COLO668 (cell line): ENCODE data around the gene MYB.

Source experiments
- DNase-seq: peaks from one replicate; lab custom pipeline; 2025; ENCODE audit not compliant: unreplicated experiment; lab: John Stamatoyannopoulos, UW

MYB gene

DNA sequence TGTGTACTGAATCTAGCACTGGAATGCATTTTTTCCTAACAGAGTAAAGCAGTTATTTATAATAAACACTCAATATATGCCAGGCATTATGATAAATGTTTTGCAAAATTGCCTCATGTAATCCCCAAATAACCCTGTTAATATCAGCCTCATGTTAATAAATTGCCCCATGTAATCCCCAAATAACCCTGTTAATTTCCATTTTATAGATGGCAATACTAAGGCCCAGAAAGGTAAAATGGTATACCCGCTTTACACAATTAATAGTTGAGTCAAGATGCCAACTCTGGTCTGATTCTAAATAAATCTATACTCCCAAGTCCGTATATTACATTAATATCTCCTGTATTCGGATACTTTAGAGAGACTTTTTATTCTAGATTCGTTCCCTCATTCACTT is 6.3 kb downstream of the MYB start:
- no peak for DNase-seq

DNA sequence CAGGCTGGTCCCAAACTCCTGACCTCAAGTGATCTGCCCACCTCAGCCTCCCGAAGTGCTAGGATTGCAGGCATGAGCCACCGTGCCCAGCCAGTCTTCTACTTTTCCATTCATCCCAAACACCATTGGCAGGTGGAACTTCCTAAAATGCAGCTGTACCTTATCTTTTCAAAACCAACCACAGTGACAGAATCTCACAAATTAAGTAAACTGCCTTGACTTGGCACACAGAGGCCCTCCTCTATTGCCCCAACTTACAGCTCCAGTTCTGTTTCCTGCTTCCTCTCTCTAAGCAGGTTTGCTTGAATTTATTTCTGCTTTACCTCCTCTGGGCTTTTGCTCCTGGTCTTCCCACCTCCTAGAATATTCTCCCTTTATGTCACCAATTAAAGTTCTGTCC is 7.6 kb downstream of the MYB start:
- DNase-seq = no peak

DNA sequence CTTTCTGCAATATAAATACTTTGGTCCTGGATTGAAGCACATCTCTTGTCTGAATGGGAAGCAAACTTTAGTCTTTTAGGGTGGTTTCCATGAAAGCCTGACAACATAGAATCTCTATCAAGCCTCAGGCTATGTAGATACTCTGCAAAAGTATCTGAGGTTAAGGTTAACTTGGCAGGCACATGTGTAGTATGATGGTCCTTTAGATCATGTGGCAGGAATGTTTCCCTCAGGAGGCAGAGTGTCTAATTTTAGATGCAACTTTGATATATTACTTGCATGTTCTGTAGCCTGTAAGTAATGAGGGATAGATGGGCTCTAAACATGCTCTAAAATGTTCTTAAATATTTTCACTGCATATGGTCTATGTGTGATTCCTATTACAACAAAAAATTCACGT is 8.2 kb downstream of the MYB start:
- DNase-seq = no peak

DNA sequence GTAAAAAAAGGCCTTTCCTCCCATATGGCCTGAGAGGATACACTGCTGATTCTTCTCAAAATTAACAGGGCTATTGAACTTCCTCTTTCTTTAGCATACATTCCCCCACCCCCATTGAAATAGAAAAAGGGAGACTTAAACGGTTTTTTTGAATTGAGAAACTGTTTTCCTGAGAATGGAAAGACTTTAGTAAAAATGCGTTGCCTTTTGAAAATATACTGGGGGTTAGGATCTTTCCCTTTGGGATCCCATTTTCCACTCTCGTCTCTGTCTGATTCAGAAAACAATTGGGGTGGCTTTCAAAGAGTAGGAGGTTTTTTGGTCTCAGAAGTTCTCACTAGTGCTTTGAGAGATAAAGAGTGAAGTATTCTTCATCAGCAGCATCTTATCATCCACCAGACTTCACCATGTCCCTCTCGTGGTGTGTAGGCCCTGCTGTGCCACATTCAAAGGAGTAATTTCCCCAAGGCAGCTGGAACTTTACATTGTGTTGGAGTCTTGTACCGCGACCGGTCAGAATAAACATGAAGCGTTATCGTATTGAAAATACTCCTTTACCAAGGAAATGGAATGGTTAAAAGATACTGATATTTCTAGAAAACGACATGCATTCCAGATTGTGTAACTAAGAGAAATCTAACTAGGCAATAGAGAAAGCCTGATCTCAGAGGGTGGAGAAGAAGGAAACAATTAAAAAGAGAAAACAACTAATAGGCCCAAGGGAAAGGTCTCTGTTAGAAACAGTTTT is 10.6 kb downstream of the MYB start:
- no peak for DNase-seq

DNA sequence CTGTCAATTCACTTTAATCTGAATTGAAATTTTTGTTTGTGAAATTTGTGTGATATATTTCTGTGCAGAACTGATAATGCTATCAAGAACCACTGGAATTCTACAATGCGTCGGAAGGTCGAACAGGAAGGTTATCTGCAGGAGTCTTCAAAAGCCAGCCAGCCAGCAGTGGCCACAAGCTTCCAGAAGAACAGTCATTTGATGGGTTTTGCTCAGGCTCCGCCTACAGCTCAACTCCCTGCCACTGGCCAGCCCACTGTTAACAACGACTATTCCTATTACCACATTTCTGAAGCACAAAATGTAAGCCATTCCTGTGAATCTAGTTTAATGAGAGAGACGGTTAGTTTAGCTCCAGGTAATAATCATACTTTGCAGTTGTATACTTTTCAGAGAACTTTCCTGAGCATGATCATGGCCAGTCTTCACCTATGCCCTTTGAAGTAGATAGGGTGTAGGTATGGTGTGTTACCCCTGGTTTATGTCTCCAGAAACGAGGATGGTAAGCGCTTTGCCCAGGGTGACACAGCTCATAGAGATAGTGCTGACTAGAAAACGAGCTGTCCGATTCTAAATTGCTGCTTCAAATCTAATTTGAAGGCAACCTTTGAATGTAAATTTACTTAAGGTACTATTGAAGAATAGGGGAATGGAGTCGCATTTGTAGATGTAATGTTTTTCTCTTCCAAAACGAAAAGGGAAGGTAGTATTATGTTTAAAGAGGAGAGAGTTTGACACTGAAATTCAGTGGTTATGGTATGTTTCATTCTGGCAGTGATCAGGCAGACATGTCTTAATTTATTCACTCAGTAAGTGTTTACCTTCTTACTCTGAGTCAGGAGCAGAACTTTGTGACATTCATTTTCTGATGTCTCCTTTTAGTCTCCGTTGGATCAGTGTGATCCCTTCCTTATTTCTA is 11.4 kb downstream of the MYB start:
- DNase-seq = no peak

DNA sequence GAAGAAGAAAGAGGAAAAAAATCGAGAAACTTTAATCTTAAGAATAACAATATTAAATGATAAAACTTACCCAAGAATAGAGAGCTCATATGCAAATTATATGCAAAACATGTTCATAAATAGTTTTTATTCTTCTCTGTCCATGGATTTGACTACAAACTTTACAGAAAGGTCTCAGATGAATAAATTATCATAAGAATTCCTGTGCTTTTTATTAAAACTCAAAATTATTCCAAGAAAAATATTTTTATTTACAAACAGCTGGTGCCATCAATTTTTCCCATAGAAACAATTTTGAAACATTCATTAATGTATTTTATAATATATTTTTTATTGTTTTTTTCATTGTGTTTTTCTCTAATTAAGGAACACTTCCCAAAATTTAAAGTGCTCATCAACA is 12.1 kb downstream of the MYB start:
- DNase-seq = no peak

DNA sequence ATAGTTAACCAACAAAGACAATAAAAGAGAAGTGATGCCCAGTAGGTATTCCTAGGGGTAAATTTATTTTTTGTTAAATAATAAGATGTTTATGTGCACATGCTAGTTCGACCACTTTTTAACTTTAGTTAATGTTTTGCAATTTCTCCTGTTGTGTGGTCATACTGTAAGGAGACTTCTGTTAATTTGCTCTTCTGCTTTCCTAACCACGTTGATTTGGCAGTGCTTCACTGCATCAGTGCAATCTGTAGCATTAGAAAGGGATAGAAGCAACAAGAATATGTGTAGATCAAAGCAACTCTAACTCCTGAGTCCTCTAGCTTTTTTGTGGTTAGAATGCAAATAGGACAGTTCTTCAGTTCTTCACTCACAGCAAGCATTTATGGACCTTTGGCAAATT is 13.9 kb downstream of the MYB start:
- no peak for DNase-seq

DNA sequence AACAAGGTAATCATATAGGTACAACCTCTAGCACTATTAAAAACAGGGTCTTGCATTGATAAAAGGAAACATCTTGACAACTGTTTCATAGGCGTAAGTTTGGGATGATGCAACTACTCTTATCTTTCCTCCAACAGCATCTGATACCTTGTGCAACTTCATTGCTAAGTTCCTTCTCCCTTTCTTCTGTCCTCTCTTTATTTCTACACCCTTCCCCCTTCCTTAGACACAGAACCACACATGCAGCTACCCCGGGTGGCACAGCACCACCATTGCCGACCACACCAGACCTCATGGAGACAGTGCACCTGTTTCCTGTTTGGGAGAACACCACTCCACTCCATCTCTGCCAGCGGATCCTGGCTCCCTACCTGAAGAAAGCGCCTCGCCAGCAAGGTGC is 14.4 kb downstream of the MYB start:
- DNase-seq = no peak

DNA sequence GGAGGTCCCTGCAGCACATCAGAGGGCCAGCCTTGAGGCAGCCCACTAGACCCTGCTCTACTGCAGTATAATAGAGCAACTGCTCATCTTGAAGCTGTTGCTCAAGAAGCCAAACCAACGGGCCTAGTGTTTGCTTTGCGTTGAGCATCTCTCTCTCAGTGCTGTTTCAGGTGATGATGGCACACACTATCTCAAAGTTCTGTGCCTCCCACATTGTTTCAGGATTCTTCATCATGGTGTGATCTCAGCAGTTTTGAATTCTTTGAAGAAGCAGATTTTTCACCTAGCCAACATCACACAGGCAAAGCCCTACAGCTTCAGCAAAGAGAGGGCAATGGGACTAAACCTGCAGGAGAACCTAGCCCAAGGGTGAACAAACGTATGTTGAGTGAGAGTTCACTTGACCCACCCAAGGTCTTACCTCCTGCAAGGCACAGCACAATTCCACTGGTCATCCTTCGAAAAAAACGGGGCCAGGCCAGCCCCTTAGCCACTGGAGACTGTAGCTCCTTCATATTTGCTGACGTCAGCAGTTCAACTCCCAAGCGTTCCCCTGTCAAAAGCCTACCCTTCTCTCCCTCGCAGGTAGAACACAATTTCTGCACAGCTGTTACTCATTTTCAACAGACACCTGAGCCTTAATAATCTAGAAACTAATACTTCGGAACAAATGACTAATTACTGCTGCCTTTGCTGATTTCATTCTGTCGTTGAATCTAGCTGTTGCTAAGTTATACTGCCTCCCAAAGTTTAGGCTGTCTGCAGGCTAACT is 15.8 kb downstream of the MYB start:
- no peak for DNase-seq

DNA sequence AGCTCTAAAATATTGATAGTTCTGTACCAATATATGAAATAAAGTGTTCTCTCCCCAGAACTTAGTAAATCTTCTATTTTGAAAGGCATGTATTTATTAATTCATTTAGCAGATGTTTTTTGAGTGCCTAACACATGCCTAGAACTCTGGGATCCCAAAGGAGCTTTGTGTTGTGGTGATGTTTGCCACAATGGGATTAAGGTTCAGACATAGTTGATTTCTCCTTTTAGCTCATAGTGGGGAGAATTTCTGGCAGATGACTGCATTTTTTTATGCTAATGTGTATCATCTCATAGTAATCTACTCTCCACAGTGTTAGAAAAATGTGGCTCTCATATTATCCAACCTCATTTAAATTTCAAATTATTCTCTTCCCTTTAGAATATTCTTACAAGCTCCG is 21.7 kb downstream of the MYB start:
- DNase-seq = no peak

DNA sequence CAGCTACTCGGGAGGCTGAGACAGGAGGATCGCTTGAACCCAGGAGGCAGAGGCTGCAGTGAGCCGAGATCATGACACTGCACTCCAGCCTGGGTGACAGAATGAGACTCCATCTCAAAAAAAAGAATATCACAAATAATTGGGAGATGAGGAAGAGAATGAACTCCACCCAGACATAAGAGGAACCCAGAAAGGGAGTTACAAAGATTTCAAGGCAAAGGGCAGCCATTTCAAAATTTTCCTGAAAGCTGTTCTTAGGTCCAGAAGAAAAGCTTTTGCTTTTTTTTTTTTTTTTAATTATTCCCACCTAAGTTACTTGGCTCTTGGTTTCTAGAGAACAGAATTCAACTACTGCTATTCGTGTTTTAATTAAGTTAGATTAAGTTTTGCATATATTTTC is 23.8 kb downstream of the MYB start:
- DNase-seq = no peak

DNA sequence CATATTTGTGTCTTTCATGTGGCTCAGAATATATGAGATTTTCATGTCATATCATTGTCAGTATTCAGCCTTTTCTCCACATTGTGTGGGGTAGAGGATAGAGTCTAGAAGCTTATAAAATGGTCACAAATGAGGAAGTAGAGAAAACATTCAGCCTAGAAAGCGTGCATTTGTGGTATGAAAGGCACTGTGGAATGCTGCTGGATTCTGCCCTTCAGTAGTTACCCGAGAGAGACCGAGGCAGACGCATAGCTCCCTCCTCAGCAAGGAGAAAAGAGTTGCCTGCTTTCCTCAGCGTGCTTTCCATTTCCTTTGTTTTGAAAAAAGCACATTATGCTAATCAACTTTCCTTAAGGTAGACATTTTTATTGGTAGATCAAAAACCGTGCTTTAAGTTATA is 28.7 kb downstream of the MYB start:
- no peak for DNase-seq

DNA sequence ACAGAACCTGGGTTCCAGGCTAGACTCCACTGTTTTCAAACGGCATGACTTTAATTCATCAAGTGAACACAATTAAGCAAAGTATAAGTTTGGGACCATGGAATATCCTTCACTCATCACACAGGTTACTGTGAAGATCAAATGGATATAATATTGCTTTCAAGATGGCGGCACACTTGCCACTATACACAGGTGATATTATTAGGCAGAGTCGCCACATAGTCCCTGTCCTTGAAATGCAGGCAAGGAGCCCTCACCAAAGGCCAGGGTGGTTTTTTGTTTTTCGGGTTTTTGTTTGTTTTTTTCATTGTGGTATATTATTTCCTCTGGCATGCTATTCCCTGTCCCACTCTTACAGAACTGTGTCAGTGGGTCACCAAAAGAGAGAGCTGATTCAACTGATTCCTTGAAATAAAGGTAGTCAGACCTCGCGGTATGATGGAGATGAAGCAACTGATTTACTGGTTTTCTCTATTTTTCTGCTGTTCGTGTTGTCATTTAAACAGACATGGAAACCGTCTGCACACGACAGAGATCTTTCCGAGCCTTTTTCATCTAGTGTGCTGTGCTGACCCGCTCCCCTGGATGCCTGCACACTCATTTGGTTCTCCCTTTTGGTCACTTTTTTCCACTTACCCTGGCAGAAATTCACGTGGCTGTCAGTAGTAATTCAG is 29.7 kb downstream of the MYB start:
- DNase-seq = no peak

DNA sequence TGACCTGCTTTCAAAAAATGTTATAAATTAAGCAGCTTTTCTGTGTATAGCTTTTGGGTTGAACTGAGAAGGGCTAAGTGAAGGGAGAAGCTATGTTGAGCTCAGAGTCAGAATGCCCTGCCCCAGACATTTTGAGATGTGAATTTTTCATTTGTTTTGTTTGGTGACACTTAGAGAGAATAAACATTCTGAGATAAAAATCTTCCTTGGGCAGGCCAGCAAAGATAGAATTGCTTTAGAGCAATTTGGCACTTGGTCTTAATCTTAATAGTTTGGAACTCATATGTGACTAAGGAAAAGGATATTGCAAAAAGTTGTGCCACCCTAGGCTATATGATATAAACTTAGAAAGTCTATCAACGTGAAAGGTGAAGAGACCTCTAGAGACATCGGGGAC is 30.2 kb downstream of the MYB start:
- DNase-seq = no peak

DNA sequence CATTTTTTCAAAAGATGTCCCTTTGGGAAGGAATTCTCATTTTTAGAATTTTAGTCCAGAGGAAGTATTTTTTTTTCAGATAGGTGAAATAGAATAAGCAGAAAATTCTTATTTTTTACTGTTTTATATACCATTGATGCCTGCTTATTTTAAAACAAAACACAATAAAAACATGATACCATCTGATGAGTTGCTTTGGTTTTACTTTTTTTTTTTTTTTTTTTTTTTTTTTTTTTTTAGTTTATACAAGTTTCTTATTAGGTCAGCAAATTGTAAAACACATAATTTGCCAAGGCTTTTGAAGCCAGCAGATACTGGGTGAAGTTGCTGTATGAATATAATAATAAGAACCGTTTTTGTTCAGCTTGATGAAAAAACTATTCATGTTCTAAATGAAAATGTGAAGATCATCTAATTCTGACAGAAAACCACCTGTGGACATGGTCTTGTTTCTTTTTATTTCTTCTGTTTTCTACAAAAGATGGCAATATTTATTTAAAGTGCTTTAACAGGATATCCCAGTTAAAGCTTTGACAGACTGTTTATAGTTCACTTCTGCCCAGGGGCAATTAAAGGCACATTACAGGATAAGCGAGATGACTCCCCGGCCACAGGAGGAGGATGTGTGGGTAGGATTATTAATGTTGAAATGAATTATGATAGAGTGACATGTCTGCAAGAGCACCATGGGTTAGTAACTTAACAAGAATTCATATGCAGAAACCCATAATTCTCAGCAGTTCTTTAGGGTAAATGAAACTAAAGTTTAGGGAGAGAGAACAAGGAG is 31.1 kb downstream of the MYB start:
- no peak for DNase-seq

DNA sequence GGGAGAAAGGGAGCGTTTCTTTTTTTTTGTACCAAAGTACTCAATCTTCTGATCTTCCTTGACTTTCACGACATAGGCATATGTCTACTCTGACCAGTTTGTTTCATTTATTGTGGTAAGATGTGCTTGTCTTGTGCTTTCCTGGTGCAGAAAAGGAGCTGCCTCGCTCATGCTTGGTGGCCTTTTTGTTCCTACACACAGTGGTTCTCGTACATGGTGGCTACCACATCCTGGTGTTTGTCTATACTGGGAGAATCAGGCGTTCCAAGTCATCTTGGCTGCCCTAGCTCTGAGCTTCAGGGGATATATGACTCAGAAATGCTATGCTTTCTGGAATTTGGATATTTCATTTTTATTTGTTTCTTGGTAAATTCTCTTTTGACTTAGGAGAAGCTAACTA is 31.8 kb downstream of the MYB start:
- DNase-seq = no peak

DNA sequence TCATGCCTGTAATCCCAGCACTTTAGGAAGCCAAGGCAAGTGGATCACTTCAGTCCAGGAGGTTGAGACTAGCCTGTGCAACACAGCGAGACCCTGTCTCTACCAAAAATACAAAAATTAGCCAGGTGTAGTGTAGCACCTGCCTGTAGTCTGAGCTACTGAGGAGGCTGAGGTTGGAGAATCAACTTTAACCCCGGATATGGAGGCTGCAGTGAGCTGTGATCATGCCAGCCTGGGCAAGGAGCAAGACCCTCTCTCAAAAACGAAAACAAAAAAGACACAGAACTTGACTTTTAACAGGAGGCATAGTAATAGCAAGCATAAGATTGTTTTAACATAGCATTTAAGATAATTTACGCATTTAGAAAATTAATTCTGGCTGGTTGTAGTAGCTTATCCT is 32.5 kb downstream of the MYB start:
- DNase-seq = no peak

DNA sequence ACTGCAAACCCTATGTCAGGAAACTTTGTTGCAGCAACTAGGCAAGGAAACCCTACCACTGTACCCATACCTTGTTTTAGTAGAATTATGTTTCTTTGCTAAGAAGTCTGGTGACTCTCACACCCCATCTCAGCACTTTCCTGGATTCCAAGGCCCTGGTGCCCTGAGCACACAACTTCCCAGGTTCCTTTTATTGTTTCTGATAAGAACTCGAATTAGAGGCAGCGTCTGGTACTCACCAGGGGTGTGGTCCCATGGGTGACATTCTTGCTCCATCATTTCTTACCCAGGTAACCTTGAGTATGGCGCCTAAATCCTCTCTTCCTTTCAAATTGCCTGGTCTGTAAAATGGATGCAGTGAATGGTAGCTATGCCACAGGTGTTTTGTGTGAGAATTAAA is 34.1 kb downstream of the MYB start:
- no peak for DNase-seq

DNA sequence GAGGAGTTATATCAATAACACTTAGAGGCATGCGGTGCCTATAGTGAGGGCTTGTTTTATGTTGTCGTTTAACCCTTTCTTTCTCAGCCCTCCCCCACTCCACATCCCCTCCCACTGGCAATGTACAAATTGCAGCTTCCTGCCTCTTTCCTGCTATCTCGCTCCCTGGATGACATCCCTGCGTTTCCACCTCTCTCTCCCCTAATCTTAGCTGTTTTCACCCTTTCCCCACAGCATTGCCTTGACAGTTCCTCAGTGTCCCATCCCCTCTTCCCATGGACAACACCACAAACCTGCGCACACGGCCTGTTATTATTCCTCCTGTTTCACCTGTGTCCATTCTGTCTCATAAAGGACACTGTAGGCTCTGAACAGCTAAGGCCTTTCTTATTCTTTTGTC is 34.5 kb downstream of the MYB start:
- DNase-seq = no peak

DNA sequence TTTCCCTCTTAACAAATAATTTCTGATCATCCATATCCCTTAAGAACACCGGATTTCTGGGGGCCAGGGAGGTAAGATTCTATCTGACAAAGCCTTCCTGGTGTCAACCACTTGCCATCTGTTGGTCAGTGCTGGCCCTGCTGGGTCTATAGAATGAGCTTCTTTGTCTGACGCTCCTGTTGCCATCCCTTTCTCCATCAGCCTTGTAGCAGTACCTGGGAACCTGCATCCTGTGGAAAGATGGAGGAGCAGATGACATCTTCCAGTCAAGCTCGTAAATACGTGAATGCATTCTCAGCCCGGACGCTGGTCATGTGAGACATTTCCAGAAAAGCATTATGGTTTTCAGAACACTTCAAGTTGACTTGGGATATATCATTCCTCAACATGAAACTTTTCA is 36.6 kb downstream of the MYB start:
- DNase-seq = no peak
